IPS-18a (cell line): ENCODE data around the gene NOL4L.

Experiments used
- H3K27ac ChIP-seq: one replicate; pipeline ENCODE4 v1.5.1; 2013; ENCODE audit warnings: low read length
- H3K27me3 ChIP-seq: one replicate; pipeline ENCODE4 v1.6.1; 2013; ENCODE audit warnings: mild to moderate bottlenecking, low read length; ENCODE audit not compliant: control insufficient read depth, insufficient read depth
- H3K36me3 ChIP-seq: one replicate; pipeline ENCODE4 v1.6.1; 2013; ENCODE audit warnings: low read depth, low read length; ENCODE audit not compliant: control insufficient read depth
- H3K4me1 ChIP-seq: one replicate; pipeline ENCODE4 v1.6.1; 2013; ENCODE audit warnings: low read depth, low read length; ENCODE audit not compliant: control insufficient read depth
- H3K4me3 ChIP-seq: one replicate; pipeline ENCODE4 v1.5.1; 2013; ENCODE audit warnings: low read length
- H3K9ac ChIP-seq: one replicate; pipeline ENCODE4 v1.6.1; 2013; ENCODE audit warnings: mild to moderate bottlenecking, low read length, moderate library complexity
- H3K9me3 ChIP-seq: one replicate; pipeline ENCODE4 v1.6.1; 2013; ENCODE audit warnings: low read depth, low read length; ENCODE audit not compliant: control insufficient read depth

Gene NOL4L

GRCh38 chr20:32589769-32590168, 4.6 kb upstream of the NOL4L start:
- H3K9me3 ChIP-seq = no peaks in the 10 kb centered on the region

GRCh38 chr20:32589256-32589655, 4.1 kb upstream of the NOL4L start:
- peaks cover 28% of the 10 kb centered on the region for H3K27me3 ChIP-seq
- no peaks in the 10 kb centered on the region for H3K36me3 ChIP-seq
- no peak overlapping the region for H3K9ac ChIP-seq

More at GRCh38 chr20:32589769-32590168, 4.6 kb upstream of the NOL4L start:
- peaks cover 7% of the 10 kb centered on the region for H3K4me1 ChIP-seq
- no peak overlapping the region for H3K9ac ChIP-seq
- no peaks in the 10 kb centered on the region for H3K36me3 ChIP-seq
- peaks cover 28% of the 10 kb centered on the region for H3K27me3 ChIP-seq
- no peak overlapping the region for H3K4me3 ChIP-seq
- no peak overlapping the region for H3K27ac ChIP-seq

GRCh38 chr20:32588040-32588439, 2.9 kb upstream of the NOL4L start:
- Histone ChIP-seq H3K36me3 (no peaks in the 10 kb centered on the region), H3K27ac (no peak overlapping the region), H3K4me3 (no peak overlapping the region), H3K9me3 (no peaks in the 10 kb centered on the region), H3K4me1 (peaks cover 7% of the 10 kb centered on the region), H3K27me3 (peaks cover 28% of the 10 kb centered on the region), H3K9ac (no peak overlapping the region)

More at GRCh38 chr20:32589256-32589655, 4.1 kb upstream of the NOL4L start:
- Histone ChIP-seq H3K27ac (no peak overlapping the region), H3K4me1 (peaks cover 7% of the 10 kb centered on the region), H3K9me3 (no peaks in the 10 kb centered on the region), H3K4me3 (no peak overlapping the region)

- H3K4me1 ChIP-seq = peaks cover 8% of the 10 kb centered on the region
- H3K27ac ChIP-seq = no peak overlapping the region
- no peak overlapping the region for H3K4me3 ChIP-seq
- H3K27me3 ChIP-seq = peaks cover 40% of the 10 kb centered on the region
- H3K36me3 ChIP-seq = no peaks in the 10 kb centered on the region
- no peaks in the 10 kb centered on the region for H3K9me3 ChIP-seq
- H3K9ac ChIP-seq = no peak overlapping the region
These were observed 1.2 kb upstream of the NOL4L start for GRCh38 chr20:32586291-32586690.

- Histone ChIP-seq H3K36me3 (no peaks in the 10 kb centered on the region), H3K9ac (no peak overlapping the region), H3K9me3 (no peaks in the 10 kb centered on the region), H3K27ac (no peak overlapping the region), H3K4me3 (peak overlapping the region; percentile 54), H3K4me1 (peaks cover 10% of the 10 kb centered on the region), H3K27me3 (peaks cover 40% of the 10 kb centered on the region)
These were observed 524 bp upstream of the NOL4L start for GRCh38 chr20:32585586-32586127.

- H3K9ac ChIP-seq = no peak overlapping the region
- H3K4me3 ChIP-seq = no peak overlapping the region
These were observed 1.5 kb downstream of the NOL4L start for GRCh38 chr20:32583581-32584070.

GRCh38 chr20:32582659-32583580, 2.2 kb downstream of the NOL4L start:
- Histone ChIP-seq H3K9ac (no peak overlapping the region), H3K4me3 (peak overlapping the region; percentile 58)

More at GRCh38 chr20:32583581-32584070, 1.5 kb downstream of the NOL4L start:
- Histone ChIP-seq H3K4me1 (peaks cover 10% of the 10 kb centered on the region), H3K36me3 (no peaks in the 10 kb centered on the region), H3K9me3 (no peaks in the 10 kb centered on the region), H3K27ac (no peak overlapping the region), H3K27me3 (peaks cover 40% of the 10 kb centered on the region)

GRCh38 chr20:32581839-32582658, 3.1 kb downstream of the NOL4L start:
- Histone ChIP-seq H3K27me3 (peaks cover 29% of the 10 kb centered on the region), H3K4me1 (peaks cover 10% of the 10 kb centered on the region), H3K27ac (no peak overlapping the region), H3K9ac (no peak overlapping the region), H3K9me3 (no peaks in the 10 kb centered on the region), H3K36me3 (no peaks in the 10 kb centered on the region), H3K4me3 (peak overlapping the region; percentile 58)

More at GRCh38 chr20:32582659-32583580, 2.2 kb downstream of the NOL4L start:
- Histone ChIP-seq H3K9me3 (no peaks in the 10 kb centered on the region), H3K27ac (no peak overlapping the region), H3K27me3 (peaks cover 37% of the 10 kb centered on the region), H3K4me1 (peaks cover 10% of the 10 kb centered on the region), H3K36me3 (no peaks in the 10 kb centered on the region)

- peaks cover 9% of the 10 kb centered on the region for H3K4me1 ChIP-seq
- no peaks in the 10 kb centered on the region for H3K36me3 ChIP-seq
- H3K27me3 ChIP-seq = peaks cover 20% of the 10 kb centered on the region
- no peak overlapping the region for H3K4me3 ChIP-seq
- H3K9me3 ChIP-seq = no peaks in the 10 kb centered on the region
- no peak overlapping the region for H3K27ac ChIP-seq
- no peak overlapping the region for H3K9ac ChIP-seq
These were observed 3.9 kb downstream of the NOL4L start for GRCh38 chr20:32580970-32581838.

- peaks cover 3% of the 10 kb centered on the region for H3K4me1 ChIP-seq
- H3K4me3 ChIP-seq = no peak overlapping the region
- H3K9me3 ChIP-seq = no peaks in the 10 kb centered on the region
- peaks cover 12% of the 10 kb centered on the region for H3K27me3 ChIP-seq
- no peaks in the 10 kb centered on the region for H3K36me3 ChIP-seq
- no peak overlapping the region for H3K27ac ChIP-seq
- H3K9ac ChIP-seq = no peak overlapping the region
These were observed 4.7 kb downstream of the NOL4L start for GRCh38 chr20:32580219-32580969.
